ENCODE measurements around the gene CRAMP1.

CRAMP1 gene

DNA sequence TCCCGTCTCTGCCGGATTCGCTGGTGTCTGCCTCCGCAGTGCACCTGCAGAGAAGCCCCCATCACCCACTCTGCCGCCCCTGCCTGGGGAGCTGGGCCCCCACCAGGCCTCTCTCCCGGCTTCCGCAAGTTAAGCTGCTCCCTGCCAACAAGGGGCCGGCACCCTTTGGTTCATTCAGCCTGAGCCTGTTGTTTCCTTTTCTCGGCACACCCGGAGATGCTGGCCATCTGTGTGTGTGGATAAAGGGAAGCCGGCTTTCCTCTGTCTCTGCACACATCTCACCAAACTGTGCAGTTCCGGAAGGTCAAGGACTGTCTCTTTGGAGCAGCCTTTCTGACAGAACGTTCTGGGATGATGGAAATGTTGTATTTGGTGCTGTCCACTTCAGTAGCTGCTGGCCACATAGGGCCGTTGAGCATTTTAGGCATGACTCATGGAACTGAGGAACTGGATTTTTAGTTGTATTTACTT lies 100.7 kb downstream of the CRAMP1 start:
- no peak for DNase-seq
- Histone ChIP-seq H3K27ac (ENCODE audit: low read length) (no peak overlapping the region), H3F3A (ENCODE audit: insufficient read depth, low read length) (no peaks in the 10 kb centered on the region), H3K27me3 (replicated peaks; ENCODE audit: insufficient read depth, low read length) (no peaks in the 10 kb centered on the region), H3K4me2 (ENCODE audit: low read depth, low read length) (no peak overlapping the region), H4K20me1 (ENCODE audit: insufficient read depth, low read length) (0 out of 2 replicates have a peak, but pooled peaks cover 3% of the 10 kb centered on the region), H3K4me1 (ENCODE audit: low read length) (0 out of 2 replicates have a peak, but pooled peaks cover under 1% of the 10 kb centered on the region), H2AFZ (ENCODE audit: low read length) (no peak overlapping the region), H3K4me3 (ENCODE audit: low read length) (no peak overlapping the region), H3K9me3 (replicated peaks; ENCODE audit: insufficient read depth, low read length) (no peaks in the 10 kb centered on the region), H3K9ac (ENCODE audit: low read length) (no peak overlapping the region), H3K79me2 (ENCODE audit: low read length) (peaks cover 87% of the 10 kb centered on the region), H3K36me3 (replicated peaks; ENCODE audit: insufficient read depth, low read length) (no peaks in the 10 kb centered on the region), H3K9me2 (replicated peaks; ENCODE audit: insufficient read depth, low read length) (no peaks in the 10 kb centered on the region)
- no peak for TF ChIP-seq EZH2 (optimal IDR thresholded peaks at IDR 0.05; ENCODE audit: low read depth, low read length)
- no peak for TF ChIP-seq EZH2phosphoT487 (IDR thresholded peaks at IDR 0.05; ENCODE audit: low read length)
- TF ChIP-seq, protein P1, sequence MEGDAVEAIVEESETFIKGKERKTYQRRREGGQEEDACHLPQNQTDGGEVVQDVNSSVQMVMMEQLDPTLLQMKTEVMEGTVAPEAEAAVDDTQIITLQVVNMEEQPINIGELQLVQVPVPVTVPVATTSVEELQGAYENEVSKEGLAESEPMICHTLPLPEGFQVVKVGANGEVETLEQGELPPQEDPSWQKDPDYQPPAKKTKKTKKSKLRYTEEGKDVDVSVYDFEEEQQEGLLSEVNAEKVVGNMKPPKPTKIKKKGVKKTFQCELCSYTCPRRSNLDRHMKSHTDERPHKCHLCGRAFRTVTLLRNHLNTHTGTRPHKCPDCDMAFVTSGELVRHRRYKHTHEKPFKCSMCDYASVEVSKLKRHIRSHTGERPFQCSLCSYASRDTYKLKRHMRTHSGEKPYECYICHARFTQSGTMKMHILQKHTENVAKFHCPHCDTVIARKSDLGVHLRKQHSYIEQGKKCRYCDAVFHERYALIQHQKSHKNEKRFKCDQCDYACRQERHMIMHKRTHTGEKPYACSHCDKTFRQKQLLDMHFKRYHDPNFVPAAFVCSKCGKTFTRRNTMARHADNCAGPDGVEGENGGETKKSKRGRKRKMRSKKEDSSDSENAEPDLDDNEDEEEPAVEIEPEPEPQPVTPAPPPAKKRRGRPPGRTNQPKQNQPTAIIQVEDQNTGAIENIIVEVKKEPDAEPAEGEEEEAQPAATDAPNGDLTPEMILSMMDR (IDR thresholded peaks at IDR 0.05; ENCODE audit: low read length): no peak

DNA sequence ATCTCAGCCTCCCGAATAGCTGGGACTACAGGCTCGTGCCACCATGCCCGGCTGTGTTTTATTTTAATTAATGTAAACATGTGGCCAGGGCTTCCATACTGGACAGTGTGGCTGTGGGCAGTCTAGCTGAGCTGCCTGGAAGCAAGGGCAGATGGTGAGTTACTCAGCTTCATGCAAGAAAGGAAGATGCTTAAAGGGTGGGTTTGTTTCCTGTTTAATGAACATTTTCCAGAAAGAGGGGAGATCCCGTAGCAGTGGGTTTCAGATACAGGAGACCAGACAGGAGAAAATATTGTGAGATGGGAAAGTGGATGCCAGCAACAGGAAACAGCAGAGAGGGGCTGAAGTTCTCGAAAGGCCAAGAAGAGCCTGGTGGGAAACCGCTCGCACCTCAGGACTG lies 101.2 kb downstream of the CRAMP1 start:
- no peak overlapping the region for H2AFZ ChIP-seq (ENCODE audit: low read length)
- H4K20me1 ChIP-seq (ENCODE audit: insufficient read depth, low read length): 0 out of 2 replicates have a peak, but pooled peaks cover 3% of the 10 kb centered on the region
- H3K9me3 ChIP-seq (replicated peaks; ENCODE audit: insufficient read depth, low read length): no peaks in the 10 kb centered on the region
- no peaks in the 10 kb centered on the region for H3K4me1 ChIP-seq (ENCODE audit: low read length)
- H3K36me3 ChIP-seq (replicated peaks; ENCODE audit: insufficient read depth, low read length): no peaks in the 10 kb centered on the region
- H3K27me3 ChIP-seq (replicated peaks; ENCODE audit: insufficient read depth, low read length): no peaks in the 10 kb centered on the region
- TF ChIP-seq EZH2 (optimal IDR thresholded peaks at IDR 0.05; ENCODE audit: low read depth, low read length): no peak
- TF ChIP-seq EZH2phosphoT487 (IDR thresholded peaks at IDR 0.05; ENCODE audit: low read length): no peak
- TF ChIP-seq, protein P1 (IDR thresholded peaks at IDR 0.05; ENCODE audit: low read length): no peak
- H3K79me2 ChIP-seq (ENCODE audit: low read length): peaks cover 82% of the 10 kb centered on the region
- no peaks in the 10 kb centered on the region for H3F3A ChIP-seq (ENCODE audit: insufficient read depth, low read length)
- no peak overlapping the region for H3K4me2 ChIP-seq (ENCODE audit: low read depth, low read length)
- H3K4me3 ChIP-seq (ENCODE audit: low read length): no peak overlapping the region
- no peak for DNase-seq
- no peak overlapping the region for H3K9ac ChIP-seq (ENCODE audit: low read length)
- H3K27ac ChIP-seq (ENCODE audit: low read length): no peak overlapping the region
- no peaks in the 10 kb centered on the region for H3K9me2 ChIP-seq (replicated peaks; ENCODE audit: insufficient read depth, low read length)

DNA sequence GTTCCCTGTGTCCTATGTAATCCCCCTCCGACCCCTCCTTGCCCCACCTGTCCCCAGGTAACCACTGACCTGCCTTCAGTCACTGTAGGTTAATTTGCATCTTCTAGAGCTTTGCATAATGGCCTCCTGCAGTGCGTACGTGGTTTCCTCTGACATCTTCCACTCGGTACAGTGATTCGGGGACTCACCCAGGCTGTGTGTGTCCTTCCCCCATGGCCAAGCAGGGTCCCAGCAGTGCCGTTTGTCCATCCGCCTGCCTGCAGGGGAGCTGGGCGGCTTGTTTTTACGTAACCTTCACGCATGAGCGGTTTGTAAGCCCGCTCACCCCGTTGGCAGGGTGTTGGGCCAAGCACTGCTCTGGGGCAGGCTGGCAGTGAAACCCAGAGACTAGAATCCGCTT lies 101.8 kb downstream of the CRAMP1 start:
- Histone ChIP-seq H2AFZ (ENCODE audit: low read length) (no peak overlapping the region), H3K36me3 (replicated peaks; ENCODE audit: insufficient read depth, low read length) (no peaks in the 10 kb centered on the region), H3K4me2 (ENCODE audit: low read depth, low read length) (no peak overlapping the region), H3F3A (ENCODE audit: insufficient read depth, low read length) (no peaks in the 10 kb centered on the region), H3K4me1 (ENCODE audit: low read length) (no peaks in the 10 kb centered on the region), H3K79me2 (ENCODE audit: low read length) (peaks cover 79% of the 10 kb centered on the region), H3K9me3 (replicated peaks; ENCODE audit: insufficient read depth, low read length) (no peaks in the 10 kb centered on the region), H3K4me3 (ENCODE audit: low read length) (no peak overlapping the region), H3K9me2 (replicated peaks; ENCODE audit: insufficient read depth, low read length) (no peaks in the 10 kb centered on the region), H3K9ac (ENCODE audit: low read length) (no peak overlapping the region), H3K27me3 (replicated peaks; ENCODE audit: insufficient read depth, low read length) (no peaks in the 10 kb centered on the region), H4K20me1 (ENCODE audit: insufficient read depth, low read length) (0 out of 2 replicates have a peak, but pooled peaks cover 3% of the 10 kb centered on the region), H3K27ac (ENCODE audit: low read length) (no peak overlapping the region)
- DNase-seq: no peak
- TF ChIP-seq EZH2 (optimal IDR thresholded peaks at IDR 0.05; ENCODE audit: low read depth, low read length) (no peak), EZH2phosphoT487 (IDR thresholded peaks at IDR 0.05; ENCODE audit: low read length) (no peak)
- TF ChIP-seq, protein P1 (IDR thresholded peaks at IDR 0.05; ENCODE audit: low read length): no peak
